Ovary (tissue), 9 donors: ENCODE results near the gene MTFR1L. TPM values are rescaled to one million over a fixed set of nuclear protein-coding genes. Genes with fewer than 3 reads are reported as not detected.

ENCODE experiments used
- DNase-seq, 5 donors: peaks; one replicate each; pipeline ENCODE4 v3.0.0-alpha.2; 2019 to 2020
- H3K27ac ChIP-seq, 2 donors: fragments of 200-600 bp; one replicate each; pipeline versions ENCODE4 v1.5.1 to v1.8.0; 2019 to 2022
- H3K27me3 ChIP-seq: fragments of 200-600 bp; one replicate; pipeline ENCODE4 v1.8.0; 2022
- H3K36me3 ChIP-seq: fragments of 200-600 bp; sonication (generic); one replicate; pipeline ENCODE4 v1.5.1; 2019
- H3K4me1 ChIP-seq: one replicate; pipeline ENCODE4 v1.8.1; 2013; ENCODE audit warnings: mild to moderate bottlenecking, moderate library complexity; ENCODE audit not compliant: insufficient read depth
- H3K4me3 ChIP-seq: fragments of 200-600 bp; sonication (generic); one replicate; pipeline ENCODE4 v1.5.1; 2017
- H3K9me3 ChIP-seq, 2 donors: fragments of 200-600 bp in 1 of 2; sonication (generic) in 1 of 2; one replicate each; pipeline versions ENCODE4 v1.5.1 to v1.8.1; 2013 to 2019; ENCODE audit warnings: mild to moderate bottlenecking in 1 of 2, moderate library complexity in 1 of 2
- CTCF ChIP-seq, 3 donors: fragments of 450-650 bp in 2 of 3; fragments of 200-600 bp in 1 of 3; IDR thresholded peaks; one replicate each; pipeline versions ENCODE4 v1.5.1 to v1.8.0; 2016 to 2022; ENCODE audit warnings: antibody characterized with exemption in 3 of 3, mild to moderate bottlenecking in 1 of 3
- EP300 ChIP-seq: sonication (generic); formaldehyde crosslinking; IDR thresholded peaks from one replicate; pipeline ENCODE4 v1.6.1; 2017; ENCODE audit warnings: antibody characterized with exemption
- POLR2A ChIP-seq: fragments of 450-650 bp; IDR thresholded peaks from one replicate; pipeline ENCODE4 v1.6.1; 2017; ENCODE audit warnings: antibody characterized with exemption, mild to moderate bottlenecking, moderate library complexity
- WGBS, 3 donors: extraction: QIAGEN DNeasy Blood & Tissue Kit in 1 of 3; methylation state at CpG; one replicate each; pipeline versions ENCODE4 v1.1.5 to v1.1.7; 2013 to 2017; 5-methylcytosine and 5-hydroxymethylcytosine counted together
- intact Hi-C, 4 donors: fragments of 100-400 bp; cut with DNase I; formaldehyde crosslinking; loops; one replicate each; pipeline versions ENCODE4 v1.11.0 to v1.15.1; 2022 to 2023
- polyA plus RNA-seq, 2 donors: library from polyadenylated mRNA; stranded (reverse); fragments of 200-250 nt in 1 of 2; fragments of 350-450 nt in 1 of 2; fragmentation: Illumina TruSeq in 1 of 2; extraction: RNeasy Lipid Tissue Mini Kit (QIAGEN cat#74804) in 1 of 2; gene quantifications; one replicate each; pipeline ENCODE4 v1.2.3, GENCODE V29; 2013 to 2014
- total RNA-seq, 7 donors: library from RNA; depleted of rRNA in 2 of 7; stranded (reverse); fragments of >200 nt in 2 of 7; fragmentation: NEBNext Ultra II Directional in 3 of 7; extraction: Animal tissue kit (Norgen Biotek cat#: 25700) in 3 of 7; gene quantifications; one replicate each; pipeline versions ENCODE4 v1.1.0 to v1.2.4, GENCODE V29; 2016 to 2023
- donor health status: DM: no; HTN: no; CAD: no; lungs with moderate emphysema.
- donor health status: DM: no; HTN: no; CAD: no.
- donor health status: Bipolar disorder and iron deficiency.
- donor health status: DM: yes; HTN: yes; CAD: no.
- donor health status: DM: no; HTN: no; CAD: no.
- donor health status: DM: yes; HTN: yes; CAD: no.

MTFR1L gene
- total and polyA plus RNA-seq, 9 donors = 55.5 to 113 (median 97.1) TPM

GRCh38 chr1:25813734-25814471, 5.9 kb upstream of the MTFR1L start:
- no peaks in the 10 kb centered on the region for H3K27me3 ChIP-seq
- TF ChIP-seq POLR2A (no peak), EP300 (no peak), CTCF (IDR thresholded peaks at IDR 0.05) (no peak)
- H3K4me3 ChIP-seq = no peak overlapping the region
- H3K36me3 ChIP-seq = no peaks in the 10 kb centered on the region
- WGBS, 3 donors = 85 to 88% (median 87%) methylated on average over 24 of the region's 24 CpGs
- intact Hi-C loops = loop anchor here in 1 of 4 donors (5.0 kb wide), 1 partner anchor 572 kb away; no protein-coding TSS in a partner anchor
- H3K4me1 ChIP-seq = peaks cover 4% of the 10 kb centered on the region
- DNase-seq = no peak
- H3K27ac ChIP-seq = no peak overlapping the region
- H3K9me3 ChIP-seq = no peaks in the 10 kb centered on the region

GRCh38 chr1:25814549-25815087, 5.1 kb upstream of the MTFR1L start:
- TF ChIP-seq POLR2A = no peak
- TF ChIP-seq EP300 = no peak
- no peak for TF ChIP-seq CTCF (IDR thresholded peaks at IDR 0.05)
- no peaks in the 10 kb centered on the region for H3K36me3 ChIP-seq
- H3K27me3 ChIP-seq = no peaks in the 10 kb centered on the region
- H3K4me3 ChIP-seq = no peak overlapping the region
- peaks cover 6% of the 10 kb centered on the region for H3K4me1 ChIP-seq
- H3K27ac ChIP-seq = no peak overlapping the region
- intact Hi-C loops = loop anchor here in 1 of 4 donors (5.0 kb wide), 1 partner anchor 572 kb away; no protein-coding TSS in a partner anchor
- H3K9me3 ChIP-seq = no peaks in the 10 kb centered on the region
- 87 to 90% (median 87%) methylated on average over 7 of the region's 7 CpGs for WGBS, 3 donors
- no peak for DNase-seq

- DNase-seq = no peak
- Histone ChIP-seq H3K27me3 (no peaks in the 10 kb centered on the region), H3K9me3 (no peaks in the 10 kb centered on the region), H3K27ac (no peak overlapping the region), H3K36me3 (no peaks in the 10 kb centered on the region), H3K4me3 (no peak overlapping the region), H3K4me1 (peaks cover 6% of the 10 kb centered on the region)
- TF ChIP-seq POLR2A (no peak), EP300 (no peak), CTCF (IDR thresholded peaks at IDR 0.05) (no peak)
- intact Hi-C loops = no loop called here
- WGBS, 3 donors = 85 to 88% (median 86%) methylated on average over 23 to 24 of the region's 24 CpGs
Measured at GRCh38 chr1:25815208-25816111, 4.3 kb upstream of the MTFR1L start.

GRCh38 chr1:25816112-25816718, 3.5 kb upstream of the MTFR1L start:
- 75 to 85% (median 79%) methylated on average over 15 of the region's 15 CpGs for WGBS, 3 donors
- no peak for DNase-seq
- Histone ChIP-seq H3K4me1 (peaks cover 10% of the 10 kb centered on the region), H3K36me3 (no peaks in the 10 kb centered on the region), H3K27me3 (no peaks in the 10 kb centered on the region), H3K9me3 (no peaks in the 10 kb centered on the region), H3K27ac (no peak overlapping the region), H3K4me3 (no peak overlapping the region)
- TF ChIP-seq EP300 = no peak
- TF ChIP-seq CTCF (IDR thresholded peaks at IDR 0.05) = no peak
- no peak for TF ChIP-seq POLR2A
- intact Hi-C loops = no loop called here
